GM12874 (cell line): Measurements from ENCODE around the gene AMDHD2.

ENCODE experiments used
- CTCF ChIP-seq: IDR thresholded peaks from 2 replicates; pipeline ENCODE4 v1.5.1; 2011; ENCODE audit warnings: low read depth, mild to moderate bottlenecking, control low read depth, low read length, moderate library complexity; ENCODE audit not compliant: insufficient read depth

AMDHD2 gene

GRCh38 chr16:2480948-2481347, 39.2 kb upstream of the AMDHD2 start:
- no peak for TF ChIP-seq CTCF

- TF ChIP-seq CTCF = no peak
Measured at GRCh38 chr16:2481676-2482075, 38.5 kb upstream of the AMDHD2 start.

- TF ChIP-seq CTCF = no peak
Measured at GRCh38 chr16:2482249-2482648, 37.9 kb upstream of the AMDHD2 start.

- no peak for TF ChIP-seq CTCF
Measured at GRCh38 chr16:2482708-2483534, 37.2 kb upstream of the AMDHD2 start.

- TF ChIP-seq CTCF = no peak
Measured at GRCh38 chr16:2483939-2484897, 36.0 kb upstream of the AMDHD2 start.

- TF ChIP-seq CTCF = no peak
Measured at GRCh38 chr16:2484898-2485508, 35.2 kb upstream of the AMDHD2 start.
